Liver (tissue), 3 donors: ENCODE data around the gene GRAMD2A.

Source experiments
- ATF3 ChIP-seq: IDR thresholded peaks from 2 replicates; pipeline ENCODE4 v1.6.1; 2016; ENCODE audit warnings: antibody characterized with exemption
- CTCF ChIP-seq: fragments of 150-350 bp; IDR thresholded peaks from 2 replicates; pipeline ENCODE4 v1.5.1; 2017; ENCODE audit warnings: improper control_type of control experiment, low read depth, low read length; ENCODE audit not compliant: missing input control
- REST ChIP-seq: IDR thresholded peaks from 2 replicates; pipeline ENCODE4 v1.6.1; 2016; ENCODE audit warnings: antibody characterized with exemption, mild to moderate bottlenecking
- SP1 ChIP-seq: IDR thresholded peaks from 2 replicates; pipeline ENCODE4 v1.6.1; 2018; ENCODE audit warnings: antibody characterized with exemption, mild to moderate bottlenecking
- TAF1 ChIP-seq: conservative IDR thresholded peaks from 2 replicates; pipeline ENCODE4 v1.6.1; 2016; ENCODE audit warnings: antibody characterized with exemption, mild to moderate bottlenecking
- ZBTB33 ChIP-seq: IDR thresholded peaks from 2 replicates; pipeline ENCODE4 v1.6.1; 2016; ENCODE audit warnings: antibody characterized with exemption
- donor health status: healthy.
- donor health status: healthy.

- TF ChIP-seq CTCF (no peak), ATF3 (no peak), SP1 (no peak), TAF1 (no peak), ZBTB33 (no peak), REST (no peak)
These were observed 36.2 kb upstream of the GRAMD2A start for GRCh38 chr15:72233769-72234168.
